GM12878 (cell line): ENCODE measurements around the gene MICAL3. TPM values are rescaled to one million over a fixed set of nuclear protein-coding genes. Genes with fewer than 3 reads are reported as not detected.

Experiments used
- ATAC-seq: fragments of 200-7000 bp; cut with Tn5 transposase; 3 replicates; pipeline ENCODE4 v1.9.1; 2020; ENCODE audit warnings: mild to moderate bottlenecking, moderate library complexity
- BruUV-seq: library from RNA; stranded (reverse); fragments of 400-500 nt; replicated peaks from 2 replicates; lab custom pipeline; 2021; lab: Mats Ljungman, UMichigan
- CTCF ChIA-PET: fragments of 300-600 bp; sonication (Branson Sonifier 250); formaldehyde crosslinking; extraction: SDS; loops from one replicate; lab custom pipeline; 2021; ENCODE audit warnings: inconsistent platforms; lab: Yijun Ruan, JAX
- POLR2A ChIA-PET: fragments of 350-600 bp; formaldehyde crosslinking; extraction: SDS; loops from one replicate; lab custom pipeline; 2021; ENCODE audit warnings: inconsistent platforms; lab: Charles Lee
- RAD21 ChIA-PET: fragments of 300-600 bp; sonication (Branson Sonifier 250); formaldehyde crosslinking; loops from one replicate; lab custom pipeline; 2023; ENCODE audit warnings: antibody characterized with exemption; ENCODE audit not compliant: unreplicated experiment; lab: Charles Lee
- SMC1A ChIA-PET: fragments of 300-600 bp; sonication (Branson Sonifier 250); formaldehyde crosslinking; loops from one replicate; lab custom pipeline; 2023; ENCODE audit not compliant: unreplicated experiment, uncharacterized antibody; lab: Charles Lee
- DNase-seq: peaks from one replicate; pipeline ENCODE4 v3.0.0-alpha.2; 2011; ENCODE audit warnings: low read depth, low spot score
- FAIRE-seq: peaks from 3 replicates; lab custom pipeline; 2011; peaks lifted over from hg19 to GRCh38; lab: Jason Lieb, UNC
- H2AFZ ChIP-seq: 2 replicates; pipeline ENCODE4 v1.6.0; 2011; ENCODE audit warnings: low read depth, low read length, control low read depth; ENCODE audit not compliant: control insufficient read depth
- H3K27ac ChIP-seq: 2 replicates; pipeline ENCODE4 v1.5.1; 2011; ENCODE audit warnings: control low read depth; ENCODE audit not compliant: control insufficient read depth, insufficient read depth
- H3K27me3 ChIP-seq, 2 experiments: replicated peaks in 1 of 2; 2 replicates each; pipeline versions ENCODE4 v1.6.0 to v1.6.1; 2011; ENCODE audit warnings: low read length in 1 of 2; ENCODE audit not compliant: control insufficient read depth in 2 of 2, insufficient read depth in 2 of 2
- H3K36me3 ChIP-seq, 2 experiments: 2 replicates each; pipeline ENCODE4 v1.5.1; 2011; ENCODE audit warnings: low read length in 1 of 2; ENCODE audit not compliant: control insufficient read depth in 2 of 2, insufficient read depth in 2 of 2
- H3K4me1 ChIP-seq: 2 replicates; pipeline ENCODE4 v1.6.1; 2011; ENCODE audit warnings: mild to moderate bottlenecking, low read length, moderate library complexity, mixed read lengths; ENCODE audit not compliant: control insufficient read depth, insufficient read depth
- H3K4me2 ChIP-seq: 2 replicates; pipeline ENCODE4 v1.6.0; 2011; ENCODE audit warnings: control low read depth; ENCODE audit not compliant: control insufficient read depth, insufficient read depth
- H3K4me3 ChIP-seq: fragments of 200-600 bp; sonication (generic); 2 replicates; pipeline ENCODE4 v1.5.1; 2016
- H3K79me2 ChIP-seq: 2 replicates; pipeline ENCODE4 v1.6.0; 2011; ENCODE audit warnings: low read length; ENCODE audit not compliant: control insufficient read depth, insufficient read depth
- H3K9ac ChIP-seq: 2 replicates; pipeline ENCODE4 v1.8.0; 2011; ENCODE audit warnings: low read length, control low read depth, mixed read lengths; ENCODE audit not compliant: control insufficient read depth, insufficient read depth
- H3K9me3 ChIP-seq: replicated peaks from 3 replicates; pipeline ENCODE4 v1.5.1; 2011; ENCODE audit warnings: mild to moderate bottlenecking, low read length; ENCODE audit not compliant: control insufficient read depth, insufficient read depth
- H4K20me1 ChIP-seq: 2 replicates; pipeline ENCODE4 v1.6.0; 2011; ENCODE audit not compliant: control insufficient read depth, insufficient read depth
- ATF3 ChIP-seq: IDR thresholded peaks from 2 replicates; pipeline ENCODE4 v1.6.1; 2011; ENCODE audit warnings: low read depth, mild to moderate bottlenecking, low read length, moderate library complexity, borderline replicate concordance; ENCODE audit errors: extremely low read depth
- CEBPZ ChIP-seq: fragments of 150-350 bp; IDR thresholded peaks from 2 replicates; pipeline ENCODE4 v1.6.1; 2016; ENCODE audit warnings: low read depth, low read length
- E2F4 ChIP-seq: IDR thresholded peaks from 2 replicates; pipeline ENCODE4 v1.6.1; 2012; ENCODE audit warnings: low read depth, low read length, improper control_type of control experiment
- LARP7 ChIP-seq: fragments of 450-650 bp; IDR thresholded peaks from 2 replicates; pipeline ENCODE4 v1.6.1; 2017; ENCODE audit warnings: mild to moderate bottlenecking
- MEF2A ChIP-seq: IDR thresholded peaks from 2 replicates; pipeline ENCODE4 v1.6.1; 2011; ENCODE audit warnings: low read depth, mild to moderate bottlenecking, low read length, moderate library complexity; ENCODE audit not compliant: insufficient read depth
- MLLT1 ChIP-seq: fragments of 450-650 bp; IDR thresholded peaks from 2 replicates; pipeline ENCODE4 v1.6.1; 2016; ENCODE audit warnings: mild to moderate bottlenecking
- SMAD1 ChIP-seq: fragments of 450-650 bp; IDR thresholded peaks from 2 replicates; pipeline ENCODE4 v1.6.1; 2018; ENCODE audit warnings: mild to moderate bottlenecking, low read depth; ENCODE audit not compliant: partially characterized antibody
- SMAD5 ChIP-seq: IDR thresholded peaks from 2 replicates; pipeline ENCODE4 v1.6.1; 2016; ENCODE audit warnings: antibody characterized with exemption, low read depth
- STAT1 ChIP-seq: fragments of 450-650 bp; conservative IDR thresholded peaks from 2 replicates; pipeline ENCODE4 v1.6.1; 2014; ENCODE audit warnings: antibody characterized with exemption, mild to moderate bottlenecking
- SUPT20H ChIP-seq: IDR thresholded peaks from 2 replicates; pipeline ENCODE4 v1.6.1; 2011; ENCODE audit warnings: low read depth, mild to moderate bottlenecking, low read length, moderate library complexity, borderline replicate concordance; ENCODE audit not compliant: control insufficient read depth
- SUZ12 ChIP-seq: fragments of 200-600 bp; sonication (generic); IDR thresholded peaks from one replicate; pipeline ENCODE4 v1.6.1; 2018; ENCODE audit warnings: antibody characterized with exemption, mild to moderate bottlenecking; ENCODE audit not compliant: unreplicated experiment
- WRNIP1 ChIP-seq: IDR thresholded peaks from 2 replicates; pipeline ENCODE4 v1.6.1; 2011; ENCODE audit warnings: low read depth, low read length, improper control_type of control experiment, borderline replicate concordance
- YBX1 ChIP-seq: fragments of 450-650 bp; IDR thresholded peaks from 2 replicates; pipeline ENCODE4 v1.6.1; 2016; ENCODE audit warnings: antibody characterized with exemption
- YY1 ChIP-seq: IDR thresholded peaks from 2 replicates; pipeline ENCODE4 v1.6.1; 2011; ENCODE audit warnings: low read depth, mild to moderate bottlenecking, low read length
- ZNF207 ChIP-seq: fragments of 450-650 bp; IDR thresholded peaks from 2 replicates; pipeline ENCODE4 v1.6.1; 2014; ENCODE audit warnings: antibody characterized with exemption, mild to moderate bottlenecking, borderline replicate concordance
- ZNF622 ChIP-seq: fragments of 450-650 bp; IDR thresholded peaks from 2 replicates; pipeline ENCODE4 v1.6.1; 2017; ENCODE audit warnings: mild to moderate bottlenecking, inconsistent platforms
- WGBS: methylation state at CpG from one replicate; pipeline ENCODE4 v1.1.6; 2016; ENCODE audit warnings: low lambda C conversion rate; ENCODE audit not compliant: insufficient replicate concordance, insufficient coverage; ENCODE audit errors: missing lambda C conversion rate; 5-methylcytosine and 5-hydroxymethylcytosine counted together
- in situ Hi-C: fragments of 300-500 bp; cut with MboI; formaldehyde crosslinking; loops from 9 replicates; pipeline ENCODE4 v1.14.3; 2018; ENCODE audit warnings: mixed read lengths
- intact Hi-C: fragments of 100-400 bp; cut with micrococcal nuclease; formaldehyde crosslinking; loops from one replicate; pipeline ENCODE4 v1.14.2; 2022; ENCODE audit not compliant: unreplicated experiment
- polyA plus RNA-seq, 11 experiments: library from polyadenylated mRNA; depleted of rRNA in 4 of 11; unstranded in 6 of 11; stranded (reverse) in 5 of 11; fragments of >200 nt; fragmentation: Nextera tagmentation in 4 of 11; fragmentation: Illumina TruSeq in 1 of 11; extraction: Ambion mirVana in 4 of 11; extraction: Trizol in 1 of 11; gene quantifications; 1 replicate in 1 of 11; 2 replicates in 10 of 11; pipeline versions ENCODE4 v1.2.1 to v1.2.3, GENCODE V29; 2011 to 2016; ENCODE audit warnings: inconsistent platforms in 2 of 11, missing spikeins in 2 of 11, low read depth in 1 of 11
- total RNA-seq, 4 experiments: library from RNA; depleted of rRNA in 3 of 4; stranded (reverse); fragments of >200 nt in 3 of 4; fragmentation: Illumina TruSeq in 1 of 4; extraction: Trizol in 1 of 4; gene quantifications; 2 replicates each; pipeline versions ENCODE4 v1.2.1 to v1.2.3, GENCODE V29; 2013 to 2021
- TF ChIP-seq, protein P1 (sequence below): IDR thresholded peaks from 2 replicates; pipeline ENCODE4 v1.6.1; 2012; ENCODE audit warnings: low read length, inconsistent platforms

Gene MICAL3
- total and polyA plus RNA-seq, 10 of the 15 experiments (the other 5 are each of a cell fraction or from before 2014, with no cell fraction given), result 2.6 to 92.2 (median 24.0) TPM

GRCh38 chr22:17738386-17739128 is 285.8 kb downstream of the MICAL3 start:
- Histone ChIP-seq H3K9me3 (no peaks in the 10 kb centered on the region), H3K4me1 (peaks cover 7% of the 10 kb centered on the region), H3K36me3 (peaks cover 13 to 35% of the 10 kb centered on the region in 2 experiments), H3K27ac (no peak overlapping the region), H3K4me2 (no peak overlapping the region), H3K9ac (no peak overlapping the region), H4K20me1 (no peaks in the 10 kb centered on the region), H3K79me2 (peaks cover 6% of the 10 kb centered on the region), H2AFZ (no peak overlapping the region), H3K27me3 (no peaks in the 10 kb centered on the region), H3K4me3 (no peak overlapping the region)
- no peak for DNase-seq
- intact Hi-C loops, result no loop called here
- ChIA-PET POLR2A (no interaction called here), SMC1A (no interaction called here), RAD21 (no interaction called here), CTCF (no interaction called here)
- FAIRE-seq, result no peak
- no peak for ATAC-seq
- 95% methylated on average over 21 of the region's 21 CpGs for WGBS
- no TSS peak for BruUV-seq
- in situ Hi-C loops, result no loop called here
- TF ChIP-seq SMAD5 (no peak), ZNF622 (no peak), SUZ12 (no peak), STAT1 (no peak), MEF2A (no peak), LARP7 (no peak), YY1 (no peak), E2F4 (no peak), ZNF207 (no peak), WRNIP1 (no peak), MLLT1 (no peak), SMAD1 (no peak), CEBPZ (no peak), YBX1 (no peak), ATF3 (no peak), SUPT20H (no peak)
- TF ChIP-seq, protein P1, sequence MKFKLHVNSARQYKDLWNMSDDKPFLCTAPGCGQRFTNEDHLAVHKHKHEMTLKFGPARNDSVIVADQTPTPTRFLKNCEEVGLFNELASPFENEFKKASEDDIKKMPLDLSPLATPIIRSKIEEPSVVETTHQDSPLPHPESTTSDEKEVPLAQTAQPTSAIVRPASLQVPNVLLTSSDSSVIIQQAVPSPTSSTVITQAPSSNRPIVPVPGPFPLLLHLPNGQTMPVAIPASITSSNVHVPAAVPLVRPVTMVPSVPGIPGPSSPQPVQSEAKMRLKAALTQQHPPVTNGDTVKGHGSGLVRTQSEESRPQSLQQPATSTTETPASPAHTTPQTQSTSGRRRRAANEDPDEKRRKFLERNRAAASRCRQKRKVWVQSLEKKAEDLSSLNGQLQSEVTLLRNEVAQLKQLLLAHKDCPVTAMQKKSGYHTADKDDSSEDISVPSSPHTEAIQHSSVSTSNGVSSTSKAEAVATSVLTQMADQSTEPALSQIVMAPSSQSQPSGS, result no peak
